ENCODE measurements around the gene ALKBH4. TPM values are rescaled to one million over a fixed set of nuclear protein-coding genes. Genes with fewer than 3 reads are reported as not detected.
A peak's percentile ranks its signal among the peaks of the same experiment; 100 is the strongest.
"Not testable (repeated sequence)": the region's sequence is repeated elsewhere in the genome, so short reads cannot be mapped to it uniquely, and the experiment has no call there.

The ALKBH4 gene
- total RNA-seq, 1 donor from 2014 or later: 12.5 TPM

DNA sequence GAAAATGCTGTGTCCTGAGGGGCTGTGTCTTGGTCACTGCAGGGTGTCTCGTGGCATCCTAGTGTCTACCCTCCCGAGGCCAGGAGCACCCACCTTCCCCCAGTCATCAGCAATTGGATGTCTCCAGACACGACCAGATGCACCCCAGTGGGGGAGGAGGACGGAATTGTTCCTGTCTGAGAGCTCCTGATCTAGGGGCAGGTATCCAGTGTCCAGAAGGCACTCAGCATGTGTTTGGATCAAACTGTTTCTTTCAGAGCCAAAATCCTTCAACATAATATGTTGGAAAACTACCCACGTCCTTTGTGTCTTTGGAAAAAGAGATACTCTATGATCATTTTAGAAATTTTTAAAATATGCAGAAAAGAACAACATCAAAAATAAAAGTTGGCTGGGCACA, 51.6 kb downstream of the ALKBH4 start:
- TF ChIP-seq, protein P1, sequence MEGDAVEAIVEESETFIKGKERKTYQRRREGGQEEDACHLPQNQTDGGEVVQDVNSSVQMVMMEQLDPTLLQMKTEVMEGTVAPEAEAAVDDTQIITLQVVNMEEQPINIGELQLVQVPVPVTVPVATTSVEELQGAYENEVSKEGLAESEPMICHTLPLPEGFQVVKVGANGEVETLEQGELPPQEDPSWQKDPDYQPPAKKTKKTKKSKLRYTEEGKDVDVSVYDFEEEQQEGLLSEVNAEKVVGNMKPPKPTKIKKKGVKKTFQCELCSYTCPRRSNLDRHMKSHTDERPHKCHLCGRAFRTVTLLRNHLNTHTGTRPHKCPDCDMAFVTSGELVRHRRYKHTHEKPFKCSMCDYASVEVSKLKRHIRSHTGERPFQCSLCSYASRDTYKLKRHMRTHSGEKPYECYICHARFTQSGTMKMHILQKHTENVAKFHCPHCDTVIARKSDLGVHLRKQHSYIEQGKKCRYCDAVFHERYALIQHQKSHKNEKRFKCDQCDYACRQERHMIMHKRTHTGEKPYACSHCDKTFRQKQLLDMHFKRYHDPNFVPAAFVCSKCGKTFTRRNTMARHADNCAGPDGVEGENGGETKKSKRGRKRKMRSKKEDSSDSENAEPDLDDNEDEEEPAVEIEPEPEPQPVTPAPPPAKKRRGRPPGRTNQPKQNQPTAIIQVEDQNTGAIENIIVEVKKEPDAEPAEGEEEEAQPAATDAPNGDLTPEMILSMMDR (IDR thresholded peaks at IDR 0.05; ENCODE audit: insufficient read depth, low read length, poor library complexity, severe bottlenecking): no peak
- peaks cover 5% of the 10 kb centered on the region for H3K36me3 ChIP-seq (ENCODE audit: control insufficient read depth, insufficient read depth, low read length)
- H3K27me3 ChIP-seq (ENCODE audit: control insufficient read depth, insufficient read depth, low read length): no peaks in the 10 kb centered on the region
- no peak for DNase-seq (ENCODE audit: low read depth)
- H3K4me3 ChIP-seq (ENCODE audit: low read depth, low read length): no peak overlapping the region

DNA sequence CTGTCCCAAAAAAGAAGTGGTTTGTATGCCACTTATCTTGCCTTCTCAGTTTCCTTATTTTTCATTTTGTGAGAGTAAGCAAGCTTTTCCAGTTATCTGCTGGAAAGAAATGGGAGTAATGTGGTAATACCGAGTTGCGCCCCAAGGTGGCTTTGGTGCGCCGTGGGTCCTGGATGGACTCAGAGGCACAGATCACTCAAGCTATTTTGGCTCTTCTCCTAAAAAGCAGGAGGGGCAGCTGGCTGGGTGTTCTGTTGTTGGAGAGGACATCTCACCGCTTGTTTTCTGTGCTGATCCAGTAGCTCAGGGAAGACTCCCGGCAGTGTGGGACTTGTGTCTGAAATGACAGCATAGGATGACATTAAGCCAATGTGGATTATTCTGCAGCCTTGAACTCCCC, 52.1 kb downstream of the ALKBH4 start:
- Histone ChIP-seq H3K36me3 (ENCODE audit: control insufficient read depth, insufficient read depth, low read length) (peaks cover 5% of the 10 kb centered on the region), H3K27me3 (ENCODE audit: control insufficient read depth, insufficient read depth, low read length) (no peaks in the 10 kb centered on the region), H3K4me3 (ENCODE audit: low read depth, low read length) (no peak overlapping the region)
- DNase-seq (ENCODE audit: low read depth): no peak
- TF ChIP-seq, protein P1 (IDR thresholded peaks at IDR 0.05; ENCODE audit: insufficient read depth, low read length, poor library complexity, severe bottlenecking): peak; percentile 41

DNA sequence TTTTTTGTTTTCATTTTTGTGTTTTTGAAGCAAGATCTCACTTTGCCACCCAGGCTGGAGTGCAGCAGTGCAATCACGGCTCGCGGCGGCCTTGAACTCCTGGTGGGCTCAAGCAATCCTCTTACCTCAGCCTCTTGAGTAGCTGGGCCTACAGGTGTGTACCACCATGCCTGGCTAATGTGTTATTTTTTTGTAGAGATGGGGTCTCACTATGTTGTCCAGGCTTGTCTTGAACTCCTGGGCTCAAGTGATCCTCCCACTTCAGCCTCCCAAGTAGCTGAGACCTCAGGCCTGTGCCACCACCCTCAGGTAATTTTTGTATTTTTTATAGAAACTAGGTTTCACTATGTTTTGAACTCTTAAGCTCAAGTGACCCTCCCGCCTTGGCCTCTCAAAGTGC, 53.7 kb downstream of the ALKBH4 start:
- H3K4me3 ChIP-seq (ENCODE audit: low read depth, low read length): no peak overlapping the region
- peaks cover 6% of the 10 kb centered on the region for H3K36me3 ChIP-seq (ENCODE audit: control insufficient read depth, insufficient read depth, low read length)
- no peak for DNase-seq (ENCODE audit: low read depth)
- TF ChIP-seq, protein P1 (IDR thresholded peaks at IDR 0.05; ENCODE audit: insufficient read depth, low read length, poor library complexity, severe bottlenecking): no peak
- no peaks in the 10 kb centered on the region for H3K27me3 ChIP-seq (ENCODE audit: control insufficient read depth, insufficient read depth, low read length)

DNA sequence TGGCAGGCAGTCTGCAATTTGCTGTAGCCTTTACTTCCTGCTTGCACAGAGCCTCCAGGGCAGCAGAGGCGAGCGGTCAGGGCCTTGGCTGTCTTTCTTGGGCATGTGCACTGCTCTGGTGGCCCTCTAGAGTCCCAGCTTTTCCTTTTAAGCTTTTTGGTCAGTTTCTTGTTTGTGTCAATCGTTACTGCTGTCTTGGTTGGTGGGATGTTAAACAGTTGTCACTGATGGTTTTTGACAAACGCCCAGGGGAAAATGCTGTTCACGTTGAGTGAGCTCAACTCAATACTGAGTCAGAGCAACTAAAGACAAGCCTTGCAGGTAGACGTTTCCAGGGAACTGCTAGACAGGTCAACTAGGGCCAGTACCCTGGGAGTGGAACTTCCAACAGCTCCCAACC, 54.5 kb downstream of the ALKBH4 start:
- Histone ChIP-seq H3K27me3 (ENCODE audit: control insufficient read depth, insufficient read depth, low read length) (no peaks in the 10 kb centered on the region), H3K4me3 (ENCODE audit: low read depth, low read length) (no peak overlapping the region), H3K36me3 (ENCODE audit: control insufficient read depth, insufficient read depth, low read length) (peaks cover 6% of the 10 kb centered on the region)
- DNase-seq (ENCODE audit: low read depth): no peak
- TF ChIP-seq, protein P1 (IDR thresholded peaks at IDR 0.05; ENCODE audit: insufficient read depth, low read length, poor library complexity, severe bottlenecking): no peak

DNA sequence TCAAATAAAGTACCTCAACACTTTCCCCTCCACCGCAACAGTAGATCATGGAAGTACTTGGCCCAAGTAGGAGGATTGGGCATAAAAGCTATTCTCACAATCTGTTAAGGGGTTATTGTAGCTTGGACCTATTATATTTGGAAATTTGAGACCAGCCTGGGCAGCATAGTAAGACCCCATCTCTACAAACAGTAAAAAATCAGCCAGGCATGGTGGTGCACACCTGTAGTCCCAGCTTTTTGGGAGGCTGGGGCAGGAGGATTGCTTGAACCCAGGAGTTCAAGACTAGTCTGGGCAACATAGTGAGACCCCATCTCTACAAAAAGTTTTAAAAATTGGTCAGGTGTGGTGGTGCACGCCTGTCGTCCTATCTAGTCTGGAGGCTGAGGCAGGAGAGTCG, 55.3 kb downstream of the ALKBH4 start:
- DNase-seq (ENCODE audit: low read depth): no peak
- H3K36me3 ChIP-seq (ENCODE audit: control insufficient read depth, insufficient read depth, low read length): peaks cover 6% of the 10 kb centered on the region
- TF ChIP-seq, protein P1 (IDR thresholded peaks at IDR 0.05; ENCODE audit: insufficient read depth, low read length, poor library complexity, severe bottlenecking): no peak
- H3K4me3 ChIP-seq (ENCODE audit: low read depth, low read length): no peak overlapping the region
- H3K27me3 ChIP-seq (ENCODE audit: control insufficient read depth, insufficient read depth, low read length): no peaks in the 10 kb centered on the region

DNA sequence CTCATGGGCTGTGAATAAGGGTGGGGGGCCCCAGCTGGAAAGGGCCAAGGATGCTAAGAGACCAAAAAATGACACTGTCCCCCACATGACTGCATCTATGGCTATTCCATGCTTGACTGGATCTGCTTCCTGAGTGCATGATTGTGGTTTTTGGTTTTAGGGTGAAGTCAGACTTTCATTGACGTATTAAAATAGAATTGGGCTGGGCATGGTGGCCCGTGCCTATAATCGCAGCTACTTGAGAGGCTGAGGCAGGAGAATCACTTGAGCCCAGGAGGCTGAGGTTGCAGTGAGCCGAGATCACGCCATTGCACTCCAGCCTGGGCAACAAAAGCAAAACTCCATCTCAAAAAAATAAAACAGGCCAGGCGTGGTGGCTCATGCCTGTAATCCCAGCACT, 56.1 kb downstream of the ALKBH4 start:
- DNase-seq (ENCODE audit: low read depth); H3K27me3 ChIP-seq (ENCODE audit: control insufficient read depth, insufficient read depth, low read length); H3K36me3 ChIP-seq (ENCODE audit: control insufficient read depth, insufficient read depth, low read length); H3K4me3 ChIP-seq (ENCODE audit: low read depth, low read length): not testable (repeated sequence)
